Measurements from ENCODE around the gene NSRP1.
"Not testable (repeated sequence)": the region's sequence is repeated elsewhere in the genome, so short reads cannot be mapped to it uniquely, and the experiment has no call there.

The NSRP1 gene

DNA sequence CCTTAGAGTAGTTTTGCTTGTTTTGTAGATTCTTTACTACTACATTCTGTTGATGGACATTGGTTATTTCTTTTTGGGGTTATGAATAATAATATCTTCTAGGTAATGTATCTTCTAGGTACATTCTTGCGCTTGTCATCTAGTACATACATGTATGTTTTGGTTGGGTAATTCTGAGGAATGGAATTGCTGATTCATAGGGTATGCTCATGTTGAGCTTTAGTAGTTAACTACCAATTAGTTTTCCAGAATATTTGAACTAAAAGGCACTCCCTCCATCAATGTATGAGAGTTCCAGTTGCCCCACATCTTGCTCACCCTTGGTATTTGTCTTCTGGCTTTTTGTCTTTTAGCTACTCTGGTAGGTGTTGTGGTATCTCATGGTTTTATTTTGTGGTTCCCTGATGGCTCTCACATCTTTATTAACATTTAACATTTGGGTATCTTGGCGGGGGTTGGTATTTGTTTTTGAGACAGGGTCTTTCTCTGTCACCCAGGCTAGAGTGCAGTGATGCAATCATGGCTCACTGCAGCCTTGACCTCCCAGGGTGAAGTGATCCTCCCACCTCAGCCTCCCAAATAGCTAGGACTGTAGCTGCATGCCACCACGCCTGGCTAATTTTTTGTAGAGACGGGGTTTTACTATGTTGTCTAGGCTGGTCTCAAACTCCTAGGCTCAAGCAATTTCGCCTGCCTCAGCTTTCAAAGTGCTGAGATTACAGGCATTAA is 71.8 kb downstream of the NSRP1 start:
- no peak for DNase-seq

DNA sequence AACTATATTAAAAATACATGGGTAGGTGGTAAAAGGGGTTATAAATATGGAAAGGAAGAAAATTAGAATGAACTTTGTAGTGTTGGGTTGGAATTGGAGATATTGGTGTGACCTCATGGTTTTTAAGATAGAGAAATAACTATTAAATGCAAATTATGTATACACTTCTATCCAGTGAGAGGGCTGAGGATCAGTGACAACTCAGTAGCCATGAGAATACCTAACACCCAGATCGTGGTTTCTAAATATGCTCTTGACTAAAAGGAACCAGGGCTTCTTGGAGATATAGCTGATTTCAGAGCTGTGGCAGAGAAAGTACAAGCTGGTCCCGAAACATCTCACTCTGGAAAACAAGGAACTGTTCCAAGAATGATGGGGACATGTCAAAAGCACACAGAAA is 74.5 kb downstream of the NSRP1 start:
- DNase-seq: no peak

DNA sequence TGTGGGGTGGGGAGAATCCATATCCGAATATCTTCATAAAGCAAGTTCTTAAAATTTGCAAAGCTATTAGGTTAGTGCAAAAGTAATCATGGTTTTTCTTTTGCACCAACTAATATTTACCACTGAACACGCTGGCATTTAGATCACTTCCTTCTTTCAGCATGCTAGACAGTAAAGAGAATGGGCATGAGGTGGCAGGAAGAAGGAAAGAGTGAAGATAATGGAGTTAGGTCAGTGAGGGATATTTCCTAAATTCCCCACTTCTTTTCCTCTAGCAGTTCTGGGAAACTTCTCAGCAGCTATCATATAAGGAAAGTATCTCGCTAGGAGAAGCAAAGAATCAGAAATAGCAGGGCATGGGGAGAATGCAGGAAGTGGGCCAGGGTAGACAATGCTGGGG is 79.9 kb downstream of the NSRP1 start:
- DNase-seq: no peak

DNA sequence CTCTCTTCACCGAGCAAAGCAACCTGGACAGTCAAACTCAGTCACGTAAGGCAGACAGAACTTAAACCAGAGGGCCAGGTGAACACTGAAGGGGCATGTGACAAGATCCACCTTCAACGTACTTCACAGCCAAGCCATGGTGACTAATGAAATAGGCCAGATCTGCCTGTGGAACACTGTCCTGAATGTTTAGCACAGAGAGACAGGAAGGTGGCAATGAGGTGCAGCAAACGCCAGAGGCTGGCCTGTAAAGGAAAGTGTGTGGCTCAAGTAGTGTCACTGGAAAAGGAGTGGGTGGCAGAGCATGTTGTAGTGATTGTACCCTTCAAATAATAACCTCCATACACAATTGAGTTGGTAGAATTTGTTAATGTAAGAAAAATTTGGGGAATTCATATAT is 80.8 kb downstream of the NSRP1 start:
- no peak for DNase-seq

DNA sequence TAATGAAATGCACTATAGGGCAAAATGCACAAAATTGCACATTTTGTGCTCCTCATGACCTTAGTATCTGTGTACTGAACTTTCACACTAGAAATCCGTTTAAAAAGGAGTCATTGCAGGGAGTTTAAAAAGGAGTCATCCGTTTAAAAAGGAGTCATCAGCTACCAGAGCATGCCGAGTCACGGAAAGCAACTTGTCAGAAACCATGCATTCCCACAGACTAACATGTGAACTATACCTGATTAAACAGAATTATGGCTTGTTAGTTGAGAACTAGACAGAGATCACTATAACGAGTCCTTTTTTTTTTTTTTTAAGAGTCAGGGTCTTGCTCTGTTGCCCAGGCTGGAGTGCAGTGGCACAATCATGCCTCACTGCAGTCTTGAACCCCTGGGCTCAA is 83.0 kb downstream of the NSRP1 start:
- no peak for DNase-seq

DNA sequence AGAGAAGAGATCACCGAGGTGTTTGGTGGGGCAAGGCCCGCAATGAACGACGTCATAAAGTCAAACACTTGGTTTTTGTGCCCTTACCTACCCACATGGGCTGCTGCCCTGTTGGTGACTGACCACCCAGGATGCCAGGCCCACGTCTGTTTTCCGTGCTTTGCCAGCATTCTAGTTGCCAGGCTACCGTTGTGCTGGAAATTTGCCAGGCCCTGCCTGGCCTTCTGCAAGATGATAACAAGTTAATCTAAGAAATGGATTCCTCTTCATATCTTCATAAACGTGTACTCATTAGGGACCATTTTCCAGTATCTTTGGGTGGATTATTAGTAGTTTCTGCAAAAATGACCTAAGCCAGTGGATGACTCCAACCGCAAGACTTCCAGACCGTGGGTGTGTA is 83.5 kb downstream of the NSRP1 start:
- no peak for DNase-seq

DNA sequence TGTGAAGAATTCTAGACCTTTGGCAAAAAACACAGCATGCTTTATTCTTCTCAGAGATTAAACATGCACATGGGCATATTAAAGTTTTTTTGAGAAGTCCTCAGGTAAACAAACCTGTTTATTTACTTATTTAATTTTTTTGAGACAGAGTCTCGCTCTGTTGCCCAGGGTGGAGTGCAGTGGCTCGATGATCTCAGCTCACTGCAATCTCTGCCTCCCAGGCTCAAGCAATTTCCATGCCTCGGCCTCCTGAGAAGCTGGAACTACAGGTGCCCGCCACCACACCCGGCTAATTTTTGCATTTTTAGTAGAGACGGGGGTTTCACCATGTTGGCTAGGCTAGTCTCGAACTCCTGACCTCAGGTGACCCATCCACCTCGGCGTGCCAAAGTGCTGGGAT is 84.0 kb downstream of the NSRP1 start:
- DNase-seq: not testable (repeated sequence)

DNA sequence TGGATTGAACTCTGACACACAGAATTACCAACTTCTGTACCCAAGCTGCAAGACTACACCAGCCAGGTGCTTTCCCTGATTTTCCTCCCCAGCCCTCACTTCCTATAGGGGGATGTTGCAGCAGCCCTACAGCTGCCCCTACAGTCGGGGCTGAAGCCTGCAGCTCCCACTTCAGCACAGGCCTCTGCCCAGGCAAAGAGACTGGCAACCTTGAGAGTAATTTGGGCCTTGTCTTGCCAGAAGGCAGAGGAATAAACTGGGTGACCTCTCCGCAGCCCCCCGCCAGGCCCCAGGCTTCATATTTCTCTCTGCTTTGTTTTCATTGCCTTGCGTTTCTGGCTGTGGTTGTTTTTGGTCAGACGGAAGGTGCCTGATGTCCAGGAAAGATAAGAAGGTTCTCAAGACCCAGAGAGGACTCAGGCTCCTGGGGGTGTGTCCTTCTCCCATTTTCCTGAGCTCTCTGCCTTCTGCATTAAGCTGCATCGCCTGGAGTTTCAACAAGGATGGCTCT is 86.9 kb downstream of the NSRP1 start:
- DNase-seq: no peak

DNA sequence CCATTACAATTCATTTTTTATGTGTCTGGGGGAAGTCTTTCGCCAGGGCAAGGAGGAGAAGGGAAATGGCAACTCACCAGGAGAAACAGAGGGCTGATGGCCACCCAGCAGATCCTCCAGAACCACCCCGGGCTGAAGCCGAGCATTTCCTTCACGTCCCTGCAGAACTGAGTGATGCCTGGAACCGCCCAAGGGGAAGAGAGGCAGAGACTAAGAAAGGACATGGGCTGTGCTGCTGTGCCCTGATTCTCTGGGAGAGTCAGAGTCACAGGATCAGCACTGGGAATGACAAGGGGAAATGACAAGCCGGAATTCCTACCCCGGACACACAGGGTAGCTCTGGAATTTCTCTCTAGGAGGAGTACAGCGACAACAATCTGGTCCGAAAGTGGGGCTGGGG is 91.0 kb downstream of the NSRP1 start:
- no peak for DNase-seq

DNA sequence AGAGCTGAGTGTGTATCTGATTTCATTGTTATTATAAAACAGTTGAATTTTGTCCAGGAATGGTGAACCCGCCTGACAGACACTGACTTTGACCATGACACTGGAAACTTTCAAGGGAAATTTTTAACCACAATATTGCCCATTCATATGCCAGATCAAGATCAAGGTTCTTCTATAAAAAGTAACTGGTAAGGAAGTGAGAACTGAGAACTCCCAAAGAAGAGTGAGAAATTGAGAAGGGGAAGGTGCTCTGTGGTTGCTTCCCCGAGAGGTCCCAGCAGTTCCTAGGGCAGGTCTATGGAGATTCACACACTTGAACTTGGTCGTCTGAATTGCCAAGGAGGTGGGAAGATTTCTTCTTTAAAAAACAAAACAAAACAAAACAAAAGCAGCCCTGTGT is 91.6 kb downstream of the NSRP1 start:
- DNase-seq: no peak

DNA sequence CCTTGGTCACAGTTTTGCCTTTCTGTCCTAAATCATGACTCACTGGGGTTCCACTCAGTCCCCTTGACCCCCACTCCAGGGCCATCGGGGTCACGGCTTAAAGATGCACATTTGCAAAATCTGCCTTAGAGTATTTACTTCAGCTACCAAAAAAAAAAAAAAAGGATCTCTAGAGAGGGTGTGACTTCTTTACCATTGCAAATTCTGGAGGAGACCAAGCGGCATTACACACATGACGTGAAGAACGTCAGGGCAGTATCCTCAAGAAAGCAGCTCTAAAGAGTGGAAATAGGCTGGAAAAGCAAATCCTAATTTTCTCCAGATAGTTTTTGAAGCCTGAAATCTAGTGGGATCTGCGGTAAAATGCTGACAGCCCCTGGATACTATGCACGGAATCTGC is 93.3 kb downstream of the NSRP1 start:
- no peak for DNase-seq

DNA sequence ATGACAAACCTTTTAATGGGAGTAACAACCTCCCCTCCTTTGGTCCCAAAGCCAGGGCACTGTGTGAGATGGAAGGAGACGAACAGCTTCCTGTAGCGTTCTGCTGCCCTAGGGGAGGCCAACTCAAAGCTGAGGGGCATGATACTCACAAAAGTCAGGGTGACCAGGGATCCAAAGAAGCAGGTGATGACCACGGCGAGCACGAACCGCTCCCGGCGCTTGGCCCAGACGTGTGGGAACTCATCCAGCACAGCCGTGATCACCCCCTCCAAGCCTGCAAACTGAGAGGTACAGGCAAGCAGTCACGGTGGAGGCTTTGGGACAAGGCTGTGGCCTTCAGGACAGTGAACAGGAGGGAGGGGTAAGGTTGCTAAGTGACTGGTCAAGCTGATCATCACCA is 93.8 kb downstream of the NSRP1 start:
- DNase-seq: no peak

DNA sequence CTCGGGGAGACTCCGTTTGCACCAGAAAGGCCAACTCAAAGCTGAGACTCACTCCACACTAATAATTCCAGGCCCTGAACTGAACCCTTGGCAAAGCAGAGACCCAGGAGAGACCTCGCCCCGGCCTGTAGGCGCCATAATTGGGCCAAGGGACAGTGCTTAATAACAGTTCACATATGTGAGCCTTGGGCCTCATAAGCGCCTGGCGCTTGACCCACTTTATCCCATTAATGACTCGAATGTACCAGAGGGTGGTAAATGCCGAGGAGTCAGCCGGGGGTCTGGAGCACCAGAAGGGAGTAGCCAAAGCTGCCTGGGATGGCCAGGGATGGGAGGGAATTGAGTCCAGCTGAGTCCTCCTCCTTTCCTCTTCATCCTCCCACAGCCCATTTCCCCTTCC is 94.3 kb downstream of the NSRP1 start:
- DNase-seq: no peak

DNA sequence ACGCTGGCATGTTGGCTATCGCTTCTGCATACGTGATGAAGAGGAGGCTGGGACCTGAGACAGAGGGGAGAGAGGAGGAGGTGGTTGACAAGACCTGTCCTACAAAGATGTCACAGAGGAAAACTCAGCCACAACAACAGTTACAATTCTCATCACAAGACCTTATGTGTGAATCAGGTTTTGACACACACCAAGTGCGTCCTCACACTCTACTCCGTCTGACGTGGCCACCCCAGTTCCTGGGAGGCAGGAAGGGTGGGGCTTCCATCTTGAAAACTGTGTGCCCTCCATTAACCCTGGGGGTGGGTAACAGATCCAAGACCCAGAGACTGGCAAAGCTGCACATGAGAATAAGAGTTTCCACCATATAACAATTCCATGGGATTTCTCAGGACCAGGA is 94.8 kb downstream of the NSRP1 start:
- DNase-seq: no peak

DNA sequence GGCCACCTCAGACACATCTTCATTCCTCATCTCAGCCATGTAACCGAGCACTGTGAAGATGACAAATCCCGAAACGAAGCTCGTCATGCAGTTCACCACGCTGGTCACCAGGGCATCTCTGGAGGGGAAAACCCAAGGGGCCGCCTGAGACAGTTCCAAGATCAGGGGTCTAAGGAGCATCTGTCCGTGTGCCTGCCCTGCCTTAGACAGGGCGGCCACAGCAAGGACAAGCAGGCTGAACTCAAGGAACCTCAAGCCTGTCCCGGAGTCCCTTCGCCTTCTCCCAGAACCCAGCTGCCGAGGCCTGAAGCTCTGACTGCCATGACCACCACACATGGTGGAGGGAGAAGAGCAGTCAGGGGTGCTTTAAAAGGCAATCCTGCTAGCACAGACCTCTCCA is 96.1 kb downstream of the NSRP1 start:
- no peak for DNase-seq

DNA sequence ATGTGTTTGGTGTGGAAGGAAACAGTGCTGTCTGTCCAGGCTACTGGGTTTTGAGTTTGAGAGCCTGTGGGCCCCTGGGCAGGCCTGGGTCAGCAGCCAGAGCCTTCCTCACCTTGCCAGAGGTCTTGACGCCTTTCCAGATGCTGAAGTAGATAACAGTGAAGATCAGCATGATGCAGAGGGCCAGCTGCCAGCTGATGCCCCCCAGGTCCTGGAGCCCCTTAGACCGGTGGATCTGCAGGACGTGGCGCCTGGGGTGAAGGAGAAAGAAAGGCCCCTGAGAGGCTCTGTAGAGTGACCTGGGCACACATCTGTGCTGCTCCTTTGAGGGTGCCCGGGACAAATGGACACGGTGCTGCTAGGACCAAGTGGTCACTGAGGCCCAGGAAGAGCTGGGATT is 100.4 kb downstream of the NSRP1 start:
- DNase-seq: no peak

DNA sequence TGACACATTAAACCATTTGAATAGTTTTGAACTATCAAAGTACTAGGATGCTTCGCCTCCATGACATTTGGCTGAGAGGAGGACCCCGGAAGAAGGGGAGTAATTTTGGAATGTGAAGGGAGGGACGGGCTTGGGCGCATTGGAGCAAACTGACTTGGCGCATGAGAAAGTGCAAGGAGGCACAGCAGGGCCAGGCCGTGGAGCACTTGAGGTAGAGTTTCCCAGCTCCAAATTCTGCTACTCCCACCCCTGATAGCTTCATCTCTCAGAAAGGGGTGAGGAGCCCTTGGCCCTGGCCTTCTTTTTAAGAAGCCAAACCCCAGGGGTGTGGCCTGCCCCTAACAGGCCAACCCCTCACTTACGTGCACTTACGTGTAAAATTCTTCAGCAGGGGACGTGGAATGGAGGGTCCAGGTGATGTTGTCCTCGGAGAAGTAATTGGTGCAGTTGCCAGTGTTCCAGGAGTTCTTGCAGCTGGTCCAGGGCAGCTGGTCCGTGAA is 101.2 kb downstream of the NSRP1 start:
- no peak for DNase-seq

DNA sequence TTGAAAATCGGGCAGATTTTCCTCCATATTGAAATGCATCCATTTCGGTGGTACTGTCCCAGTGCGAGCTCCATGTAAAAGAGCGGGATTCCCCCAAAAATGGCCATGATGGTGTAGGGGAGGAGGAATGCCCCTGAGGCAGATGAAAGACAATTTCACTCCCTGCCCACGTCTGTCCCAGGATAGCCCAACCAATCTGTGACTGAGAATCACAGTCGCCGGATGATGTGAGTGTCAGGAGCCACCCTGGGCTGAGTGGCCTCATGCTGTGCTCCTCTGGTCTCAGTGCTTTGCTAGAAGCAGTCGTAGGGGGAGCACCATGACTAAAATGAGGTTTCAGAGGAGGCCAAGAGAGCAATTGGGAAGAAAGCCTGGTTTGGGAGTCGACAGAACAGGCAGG is 102.2 kb downstream of the NSRP1 start:
- DNase-seq: no peak

DNA sequence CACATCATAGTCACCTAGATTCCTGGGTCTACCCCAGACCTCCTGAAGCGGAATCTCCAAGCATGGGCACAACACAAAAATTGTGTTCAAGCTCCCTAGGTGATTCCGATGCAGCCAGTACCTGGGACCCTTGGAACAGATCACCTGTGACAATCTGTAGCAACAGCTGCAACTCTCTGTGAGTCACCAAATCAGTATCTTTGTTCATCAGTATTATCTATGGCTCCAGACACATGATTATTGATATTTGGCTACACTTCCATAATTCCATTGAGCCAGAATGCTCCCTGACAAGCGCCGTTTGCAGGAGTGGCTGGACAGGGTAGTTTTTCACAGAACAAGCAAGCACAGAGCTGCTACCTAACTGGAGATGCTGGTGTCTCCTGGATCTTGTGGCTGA is 102.7 kb downstream of the NSRP1 start:
- DNase-seq: no peak

DNA sequence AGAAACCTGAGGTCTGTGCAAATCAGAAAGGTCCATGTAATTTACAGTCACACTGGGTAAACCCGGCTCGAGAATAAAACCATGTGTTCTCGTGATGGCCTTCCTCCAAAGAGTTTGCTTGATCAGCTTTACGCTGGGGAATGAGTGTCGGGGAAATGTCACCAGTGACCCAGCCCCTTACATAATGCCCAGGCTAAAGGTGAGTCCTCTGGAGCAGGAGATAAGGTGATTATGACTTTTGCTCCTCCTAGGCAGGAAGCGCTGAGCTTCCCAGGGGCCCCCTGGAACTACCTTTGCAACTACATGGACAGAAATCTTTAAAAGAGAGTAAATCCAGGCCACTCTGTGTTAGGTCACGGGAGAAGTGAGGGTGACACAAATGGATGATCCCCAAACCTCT is 103.2 kb downstream of the NSRP1 start:
- DNase-seq: no peak

DNA sequence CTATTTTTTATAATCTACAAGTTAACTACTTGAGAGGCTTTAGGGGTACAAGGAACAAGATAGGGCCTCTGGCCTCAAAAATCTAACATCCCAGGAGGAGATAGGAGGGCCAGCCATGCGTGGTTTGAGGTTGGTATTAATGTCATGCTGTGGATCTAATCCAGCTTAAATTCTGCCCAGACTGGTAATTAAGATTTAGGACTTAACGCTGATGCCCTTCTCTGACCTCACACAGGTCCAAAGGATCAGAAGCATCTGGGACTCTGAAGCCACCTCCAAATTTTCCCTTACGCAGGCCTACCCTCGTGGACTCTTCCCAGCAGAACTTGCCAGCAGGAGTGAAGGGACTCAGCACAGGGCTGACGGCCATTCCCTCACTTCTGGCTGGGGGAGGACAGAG is 103.8 kb downstream of the NSRP1 start:
- no peak for DNase-seq

DNA sequence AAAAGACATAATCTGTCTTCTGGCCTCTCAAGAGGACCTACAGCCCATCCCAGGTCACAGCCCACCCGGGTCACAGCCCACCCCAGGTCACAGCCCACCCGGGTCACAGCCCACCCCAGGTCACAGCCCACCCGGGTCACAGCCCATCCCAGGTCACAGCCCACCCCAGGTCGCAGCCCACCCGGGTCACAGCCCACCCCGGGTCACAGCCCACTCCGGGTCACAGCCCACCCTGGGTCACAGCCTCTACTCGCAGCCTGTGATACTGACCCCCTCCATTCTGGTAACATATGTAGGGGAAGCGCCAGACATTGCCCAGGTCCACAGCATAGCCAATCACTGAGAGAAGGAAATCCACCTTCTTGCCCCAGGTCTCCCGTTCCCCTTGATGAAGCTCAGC is 104.7 kb downstream of the NSRP1 start:
- no peak for DNase-seq

DNA sequence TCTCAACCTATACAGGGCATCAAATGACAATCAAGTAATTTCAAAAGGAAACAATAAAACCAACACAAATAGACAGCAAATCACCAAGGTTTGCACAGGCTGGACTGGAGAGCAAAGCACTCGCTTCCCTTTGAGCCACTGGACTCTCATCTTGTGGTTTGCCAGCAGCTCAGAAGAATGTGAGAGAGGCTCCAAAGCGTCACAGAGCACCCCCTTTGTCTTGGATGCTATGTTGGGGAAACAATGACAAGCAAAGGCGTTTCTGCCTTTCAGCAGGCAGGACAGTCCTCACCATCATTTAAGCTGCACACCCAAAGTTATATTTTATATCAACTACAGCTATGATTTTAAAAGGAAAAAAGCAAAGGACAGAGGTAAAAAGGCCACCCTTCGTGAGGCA is 105.6 kb downstream of the NSRP1 start:
- no peak for DNase-seq

DNA sequence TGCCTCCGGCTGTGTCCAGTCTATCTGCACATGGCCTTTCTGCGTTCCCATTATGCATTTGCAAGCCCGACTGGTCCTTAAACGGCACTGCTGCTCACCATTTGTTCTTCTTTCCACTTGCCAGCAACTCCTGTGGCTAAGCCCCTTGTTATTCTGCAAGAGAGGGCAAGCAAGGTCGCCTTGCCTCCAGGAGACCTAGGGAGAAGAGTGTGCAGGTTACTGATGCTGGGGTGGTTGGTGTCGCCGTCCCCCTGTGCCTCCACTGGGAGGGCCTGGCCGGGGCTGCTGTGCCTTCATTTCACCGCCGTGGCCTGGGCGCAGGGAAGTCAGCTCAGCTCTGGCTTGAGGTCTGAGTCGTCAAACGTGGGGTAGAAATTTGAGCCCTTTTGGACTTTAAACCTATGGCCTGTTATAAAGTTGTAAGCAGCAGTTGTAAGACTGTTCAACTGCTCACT is 106.1 kb downstream of the NSRP1 start:
- no peak for DNase-seq

DNA sequence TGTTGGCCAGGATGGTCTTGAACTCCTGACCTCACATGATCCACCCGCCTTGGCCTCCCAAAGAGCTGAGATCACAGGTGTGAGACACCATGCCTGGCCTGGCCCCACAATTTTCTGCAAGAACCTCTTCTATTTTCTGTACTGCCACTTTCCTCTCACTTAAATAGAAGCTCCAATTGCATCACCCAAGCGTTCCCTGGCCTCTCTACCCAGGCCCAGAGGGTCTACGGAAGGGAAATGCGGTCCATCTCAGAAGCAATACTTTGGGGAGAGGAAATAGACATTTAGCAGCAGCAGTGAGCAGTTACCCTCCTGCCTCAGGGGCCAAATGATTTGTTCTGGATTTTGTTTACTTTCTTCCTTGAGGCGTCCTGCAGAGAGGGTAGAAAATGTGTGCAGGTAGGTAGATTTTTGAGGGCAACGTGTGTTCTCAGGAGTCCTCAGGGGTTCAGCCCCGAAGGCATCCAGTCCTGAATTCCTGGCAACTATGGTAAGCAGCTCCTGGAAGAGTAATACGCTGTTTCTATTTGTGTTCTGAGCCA is 107.9 kb downstream of the NSRP1 start:
- no peak for DNase-seq

Data from amniotic stem cell (primary cell).